WTC11 (cell line): Measurements from ENCODE around the gene CTTN. TPM values are rescaled to one million over a fixed set of nuclear protein-coding genes. Genes with fewer than 3 reads are reported as not detected.

Source experiments
- ATAC-seq: fragments of 200-7000 bp; cut with Tn5 transposase; 2 replicates; pipeline ENCODE4 v1.10.0; 2021; ENCODE audit warnings: mild to moderate bottlenecking, moderate library complexity
- CTCF ChIA-PET: fragments of 300-600 bp; sonication (Branson Sonifier 250); formaldehyde crosslinking; loops from one replicate; lab custom pipeline; 2021; ENCODE audit warnings: antibody characterized with exemption; lab: Charles Lee
- POLR2A ChIA-PET: fragments of 350-600 bp; sonication (Branson Sonifier 250); formaldehyde crosslinking; loops from one replicate; lab custom pipeline; 2021; ENCODE audit warnings: antibody characterized with exemption; lab: Charles Lee
- DNase-seq: peaks from one replicate; pipeline ENCODE4 v3.0.0; 2021; ENCODE audit warnings: low spot score
- H3K27ac Mint-ChIP-seq: 2 replicates; pipeline ENCODE4 v1.8.0; 2021; ENCODE audit warnings: mixed read lengths
- H3K27me3 Mint-ChIP-seq: 2 replicates; pipeline ENCODE4 v1.8.0; 2021; ENCODE audit warnings: low read depth, mild to moderate bottlenecking, moderate library complexity, mixed read lengths
- H3K36me3 Mint-ChIP-seq: 2 replicates; pipeline ENCODE4 v1.8.0; 2021; ENCODE audit warnings: mixed read lengths
- H3K4me1 Mint-ChIP-seq: 2 replicates; pipeline ENCODE4 v1.8.0; 2022; ENCODE audit warnings: mixed read lengths
- H3K4me3 Mint-ChIP-seq: 2 replicates; pipeline ENCODE4 v1.8.0; 2021; ENCODE audit warnings: mild to moderate bottlenecking, moderate library complexity, mixed read lengths
- H3K9me3 Mint-ChIP-seq: 2 replicates; pipeline ENCODE4 v1.8.0; 2021; ENCODE audit warnings: mixed read lengths
- CREB1 ChIP-seq: sonication (generic); formaldehyde crosslinking; IDR thresholded peaks from 2 replicates; pipeline ENCODE4 v1.8.0; 2023; ENCODE audit warnings: mild to moderate bottlenecking, missing genetic modification reagents
- JUN ChIP-seq: sonication (generic); formaldehyde crosslinking; IDR thresholded peaks from 2 replicates; pipeline ENCODE4 v1.8.0; 2023; ENCODE audit warnings: mild to moderate bottlenecking, missing genetic modification reagents
- TEAD1 ChIP-seq: sonication (generic); formaldehyde crosslinking; IDR thresholded peaks from 2 replicates; pipeline ENCODE4 v1.8.0; 2022; ENCODE audit warnings: mild to moderate bottlenecking, missing genetic modification reagents
- ZNF121 ChIP-seq: sonication (generic); formaldehyde crosslinking; IDR thresholded peaks from 2 replicates; pipeline ENCODE4 v1.8.0; 2023; ENCODE audit warnings: missing genetic modification reagents
- total RNA-seq: library from RNA; stranded (reverse); gene quantifications from 3 replicates; pipeline ENCODE4 v1.2.3, GENCODE V29; 2021
- TF ChIP-seq, protein P1 (sequence below): sonication (generic); formaldehyde crosslinking; IDR thresholded peaks from 2 replicates; pipeline ENCODE4 v1.8.0; 2022; ENCODE audit warnings: missing genetic modification reagents
- TF ChIP-seq, protein P2 (sequence below): sonication (generic); formaldehyde crosslinking; IDR thresholded peaks from 2 replicates; pipeline ENCODE4 v1.8.0; 2023; ENCODE audit warnings: mild to moderate bottlenecking, missing genetic modification reagents
- TF ChIP-seq, protein P3 (sequence below): sonication (generic); formaldehyde crosslinking; conservative IDR thresholded peaks from 2 replicates; pipeline ENCODE4 v1.8.1; 2023; ENCODE audit warnings: mild to moderate bottlenecking, low read depth, missing genetic modification reagents, moderate library complexity
- TF ChIP-seq, protein P4 (sequence below): sonication (generic); formaldehyde crosslinking; IDR thresholded peaks from 2 replicates; pipeline ENCODE4 v1.8.1; 2022; ENCODE audit warnings: low read depth, missing genetic modification reagents, borderline replicate concordance

CTTN gene
- total RNA-seq, 1 experiment from 2014 or later, result 281 TPM

DNA sequence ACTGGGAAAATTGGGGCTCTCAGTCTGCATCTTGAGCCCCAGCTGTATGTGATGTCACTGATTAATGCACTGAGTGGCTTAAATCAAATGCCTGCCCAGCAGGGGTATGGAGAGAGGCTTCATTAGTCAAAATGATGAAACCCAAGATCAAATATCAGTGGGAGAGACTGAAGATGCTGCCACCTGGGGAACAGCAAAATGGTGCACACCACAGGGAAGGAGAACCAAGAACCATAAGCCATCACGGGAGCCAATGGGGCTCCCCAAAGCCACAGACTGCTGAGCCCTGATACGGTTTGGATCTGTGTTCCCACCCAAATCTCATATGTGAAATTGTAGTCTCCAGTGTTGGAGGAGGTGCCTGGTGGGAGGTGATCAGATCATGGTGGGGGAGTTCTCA, 85.6 kb downstream of the CTTN start:
- POLR2A ChIA-PET, result interaction anchor here (0.6 kb wide), 1 partner anchor 10 kb away, joined by 4 read pairs; no protein-coding TSS in a partner anchor
- H3K9me3 Mint-ChIP-seq, result no peaks in the 10 kb centered on the region
- no peak overlapping the region for H3K4me3 Mint-ChIP-seq
- peaks cover 17% of the 10 kb centered on the region for H3K36me3 Mint-ChIP-seq
- no peak for ATAC-seq
- DNase-seq, result no peak
- TF ChIP-seq, protein P1, sequence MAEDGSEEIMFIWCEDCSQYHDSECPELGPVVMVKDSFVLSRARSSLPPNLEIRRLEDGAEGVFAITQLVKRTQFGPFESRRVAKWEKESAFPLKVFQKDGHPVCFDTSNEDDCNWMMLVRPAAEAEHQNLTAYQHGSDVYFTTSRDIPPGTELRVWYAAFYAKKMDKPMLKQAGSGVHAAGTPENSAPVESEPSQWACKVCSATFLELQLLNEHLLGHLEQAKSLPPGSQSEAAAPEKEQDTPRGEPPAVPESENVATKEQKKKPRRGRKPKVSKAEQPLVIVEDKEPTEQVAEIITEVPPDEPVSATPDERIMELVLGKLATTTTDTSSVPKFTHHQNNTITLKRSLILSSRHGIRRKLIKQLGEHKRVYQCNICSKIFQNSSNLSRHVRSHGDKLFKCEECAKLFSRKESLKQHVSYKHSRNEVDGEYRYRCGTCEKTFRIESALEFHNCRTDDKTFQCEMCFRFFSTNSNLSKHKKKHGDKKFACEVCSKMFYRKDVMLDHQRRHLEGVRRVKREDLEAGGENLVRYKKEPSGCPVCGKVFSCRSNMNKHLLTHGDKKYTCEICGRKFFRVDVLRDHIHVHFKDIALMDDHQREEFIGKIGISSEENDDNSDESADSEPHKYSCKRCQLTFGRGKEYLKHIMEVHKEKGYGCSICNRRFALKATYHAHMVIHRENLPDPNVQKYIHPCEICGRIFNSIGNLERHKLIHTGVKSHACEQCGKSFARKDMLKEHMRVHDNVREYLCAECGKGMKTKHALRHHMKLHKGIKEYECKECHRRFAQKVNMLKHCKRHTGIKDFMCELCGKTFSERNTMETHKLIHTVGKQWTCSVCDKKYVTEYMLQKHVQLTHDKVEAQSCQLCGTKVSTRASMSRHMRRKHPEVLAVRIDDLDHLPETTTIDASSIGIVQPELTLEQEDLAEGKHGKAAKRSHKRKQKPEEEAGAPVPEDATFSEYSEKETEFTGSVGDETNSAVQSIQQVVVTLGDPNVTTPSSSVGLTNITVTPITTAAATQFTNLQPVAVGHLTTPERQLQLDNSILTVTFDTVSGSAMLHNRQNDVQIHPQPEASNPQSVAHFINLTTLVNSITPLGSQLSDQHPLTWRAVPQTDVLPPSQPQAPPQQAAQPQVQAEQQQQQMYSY (CRISPR knock-in tag), result no peak
- TF ChIP-seq, protein P2, sequence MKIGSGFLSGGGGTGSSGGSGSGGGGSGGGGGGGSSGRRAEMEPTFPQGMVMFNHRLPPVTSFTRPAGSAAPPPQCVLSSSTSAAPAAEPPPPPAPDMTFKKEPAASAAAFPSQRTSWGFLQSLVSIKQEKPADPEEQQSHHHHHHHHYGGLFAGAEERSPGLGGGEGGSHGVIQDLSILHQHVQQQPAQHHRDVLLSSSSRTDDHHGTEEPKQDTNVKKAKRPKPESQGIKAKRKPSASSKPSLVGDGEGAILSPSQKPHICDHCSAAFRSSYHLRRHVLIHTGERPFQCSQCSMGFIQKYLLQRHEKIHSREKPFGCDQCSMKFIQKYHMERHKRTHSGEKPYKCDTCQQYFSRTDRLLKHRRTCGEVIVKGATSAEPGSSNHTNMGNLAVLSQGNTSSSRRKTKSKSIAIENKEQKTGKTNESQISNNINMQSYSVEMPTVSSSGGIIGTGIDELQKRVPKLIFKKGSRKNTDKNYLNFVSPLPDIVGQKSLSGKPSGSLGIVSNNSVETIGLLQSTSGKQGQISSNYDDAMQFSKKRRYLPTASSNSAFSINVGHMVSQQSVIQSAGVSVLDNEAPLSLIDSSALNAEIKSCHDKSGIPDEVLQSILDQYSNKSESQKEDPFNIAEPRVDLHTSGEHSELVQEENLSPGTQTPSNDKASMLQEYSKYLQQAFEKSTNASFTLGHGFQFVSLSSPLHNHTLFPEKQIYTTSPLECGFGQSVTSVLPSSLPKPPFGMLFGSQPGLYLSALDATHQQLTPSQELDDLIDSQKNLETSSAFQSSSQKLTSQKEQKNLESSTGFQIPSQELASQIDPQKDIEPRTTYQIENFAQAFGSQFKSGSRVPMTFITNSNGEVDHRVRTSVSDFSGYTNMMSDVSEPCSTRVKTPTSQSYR (CRISPR knock-in tag), result no peak
- no peak for TF ChIP-seq CREB1
- no peak for TF ChIP-seq TEAD1 (CRISPR knock-in tag)
- TF ChIP-seq, all 79 proteins: peak for 0
- CTCF ChIA-PET, result interaction anchor here (0.6 to 3.3 kb wide), 7 partner anchors 28 to 793 kb away, joined by 3 to 18 read pairs (median 5); no protein-coding TSS in a partner anchor
- H3K27ac Mint-ChIP-seq, result no peak overlapping the region
- H3K27me3 Mint-ChIP-seq, result no peaks in the 10 kb centered on the region
- no peaks in the 10 kb centered on the region for H3K4me1 Mint-ChIP-seq

DNA sequence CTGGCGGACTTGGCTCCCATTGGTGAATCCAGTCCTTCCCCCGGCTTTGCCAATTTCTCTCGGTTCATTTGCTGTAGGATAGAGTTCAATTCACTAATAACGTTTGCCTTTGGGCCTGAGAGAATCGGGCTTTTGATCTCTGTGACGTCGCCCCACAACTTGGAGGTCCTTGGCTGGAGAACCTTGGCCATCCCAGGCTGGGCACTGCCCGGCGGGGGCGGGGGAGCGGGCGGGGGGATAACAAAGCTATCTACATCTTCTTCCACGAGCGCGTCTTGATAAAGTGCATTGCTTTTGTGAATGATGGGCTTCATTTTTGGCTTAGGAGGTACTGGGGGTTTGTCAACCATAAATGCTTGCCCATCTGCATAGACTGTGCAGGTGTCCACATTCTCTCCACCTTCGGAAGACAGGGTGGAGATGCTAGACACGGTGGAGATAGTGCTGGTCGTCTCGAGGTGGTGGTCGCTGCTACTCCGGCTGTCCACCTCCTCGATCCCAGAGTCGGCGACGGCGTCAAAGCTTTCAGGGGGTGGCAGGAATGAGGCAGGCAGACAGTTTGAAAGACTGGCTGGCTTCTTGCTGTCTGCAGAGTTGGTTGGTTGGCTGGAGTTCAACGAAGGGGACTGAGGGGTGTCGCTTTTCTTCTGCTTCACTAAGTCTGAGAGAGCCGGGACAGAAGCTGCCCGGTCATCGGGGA, 87.1 kb downstream of the CTTN start:
- H3K36me3 Mint-ChIP-seq, result peaks cover 27% of the 10 kb centered on the region
- TF ChIP-seq, protein P3, sequence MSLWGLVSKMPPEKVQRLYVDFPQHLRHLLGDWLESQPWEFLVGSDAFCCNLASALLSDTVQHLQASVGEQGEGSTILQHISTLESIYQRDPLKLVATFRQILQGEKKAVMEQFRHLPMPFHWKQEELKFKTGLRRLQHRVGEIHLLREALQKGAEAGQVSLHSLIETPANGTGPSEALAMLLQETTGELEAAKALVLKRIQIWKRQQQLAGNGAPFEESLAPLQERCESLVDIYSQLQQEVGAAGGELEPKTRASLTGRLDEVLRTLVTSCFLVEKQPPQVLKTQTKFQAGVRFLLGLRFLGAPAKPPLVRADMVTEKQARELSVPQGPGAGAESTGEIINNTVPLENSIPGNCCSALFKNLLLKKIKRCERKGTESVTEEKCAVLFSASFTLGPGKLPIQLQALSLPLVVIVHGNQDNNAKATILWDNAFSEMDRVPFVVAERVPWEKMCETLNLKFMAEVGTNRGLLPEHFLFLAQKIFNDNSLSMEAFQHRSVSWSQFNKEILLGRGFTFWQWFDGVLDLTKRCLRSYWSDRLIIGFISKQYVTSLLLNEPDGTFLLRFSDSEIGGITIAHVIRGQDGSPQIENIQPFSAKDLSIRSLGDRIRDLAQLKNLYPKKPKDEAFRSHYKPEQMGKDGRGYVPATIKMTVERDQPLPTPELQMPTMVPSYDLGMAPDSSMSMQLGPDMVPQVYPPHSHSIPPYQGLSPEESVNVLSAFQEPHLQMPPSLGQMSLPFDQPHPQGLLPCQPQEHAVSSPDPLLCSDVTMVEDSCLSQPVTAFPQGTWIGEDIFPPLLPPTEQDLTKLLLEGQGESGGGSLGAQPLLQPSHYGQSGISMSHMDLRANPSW, result no peak
- CTCF ChIA-PET, result interaction anchor here (1.6 to 3.3 kb wide), 2 partner anchors 26 to 270 kb away, joined by 5 to 18 read pairs; no protein-coding TSS in a partner anchor
- H3K9me3 Mint-ChIP-seq, result peaks cover under 1% of the 10 kb centered on the region
- H3K27ac Mint-ChIP-seq, result no peak overlapping the region
- no peaks in the 10 kb centered on the region for H3K27me3 Mint-ChIP-seq
- ATAC-seq, result no peak
- H3K4me3 Mint-ChIP-seq, result no peak overlapping the region
- POLR2A ChIA-PET, result no interaction called here
- H3K4me1 Mint-ChIP-seq, result no peaks in the 10 kb centered on the region
- DNase-seq, result no peak

DNA sequence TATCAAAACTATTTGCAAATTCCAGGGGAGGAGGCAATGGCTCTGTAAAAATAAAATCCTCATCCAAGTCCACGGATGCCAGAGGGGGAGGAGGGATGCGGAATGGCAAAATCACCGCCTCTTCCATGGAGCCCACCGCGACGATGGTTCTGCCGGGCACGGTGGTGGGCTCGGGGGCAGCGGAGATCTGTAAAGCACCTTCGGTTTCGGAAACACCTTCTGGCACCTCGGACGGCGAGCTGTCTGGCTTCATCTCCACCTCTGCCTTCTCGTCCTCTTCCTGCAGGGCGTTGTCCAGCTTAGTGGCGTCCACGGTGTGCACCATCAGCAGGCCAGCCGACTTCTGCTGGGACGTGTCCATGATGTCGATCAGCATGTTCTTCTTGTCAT, 87.7 kb downstream of the CTTN start:
- DNase-seq (no peak), ATAC-seq (no peak)
- Mint-ChIP-seq H3K4me1 (no peaks in the 10 kb centered on the region), H3K27ac (no peak overlapping the region), H3K4me3 (no peak overlapping the region), H3K36me3 (peaks cover 32% of the 10 kb centered on the region), H3K9me3 (peaks cover 6% of the 10 kb centered on the region), H3K27me3 (no peaks in the 10 kb centered on the region)
- TF ChIP-seq ZNF121 (CRISPR knock-in tag) (no peak), JUN (no peak)
- TF ChIP-seq, protein P4, sequence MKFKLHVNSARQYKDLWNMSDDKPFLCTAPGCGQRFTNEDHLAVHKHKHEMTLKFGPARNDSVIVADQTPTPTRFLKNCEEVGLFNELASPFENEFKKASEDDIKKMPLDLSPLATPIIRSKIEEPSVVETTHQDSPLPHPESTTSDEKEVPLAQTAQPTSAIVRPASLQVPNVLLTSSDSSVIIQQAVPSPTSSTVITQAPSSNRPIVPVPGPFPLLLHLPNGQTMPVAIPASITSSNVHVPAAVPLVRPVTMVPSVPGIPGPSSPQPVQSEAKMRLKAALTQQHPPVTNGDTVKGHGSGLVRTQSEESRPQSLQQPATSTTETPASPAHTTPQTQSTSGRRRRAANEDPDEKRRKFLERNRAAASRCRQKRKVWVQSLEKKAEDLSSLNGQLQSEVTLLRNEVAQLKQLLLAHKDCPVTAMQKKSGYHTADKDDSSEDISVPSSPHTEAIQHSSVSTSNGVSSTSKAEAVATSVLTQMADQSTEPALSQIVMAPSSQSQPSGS (CRISPR knock-in tag), result no peak
- POLR2A ChIA-PET, result no interaction called here
- CTCF ChIA-PET, result no interaction called here

Other genes with a start within 250 kb of the CTTN start
- gene FADD, start 195.2 kb upstream of the CTTN start, total RNA-seq, result 49.0 to 58.6 TPM (median 53.9 TPM) in 3 replicates
- gene PPFIA1, start 127.8 kb upstream of the CTTN start, total RNA-seq, result 62.2 to 75.1 TPM (median 64.1 TPM) in 3 replicates